HCEC 1CT (cell line): ENCODE results near the gene GPRC5C.
"Not testable (repeated sequence)": the region's sequence is repeated elsewhere in the genome, so short reads cannot be mapped to it uniquely, and the experiment has no call there.

Experiments used
- DNase-seq: peaks from one replicate; pipeline ENCODE4 v3.0.0-alpha.2; 2017

Gene GPRC5C, protein sequence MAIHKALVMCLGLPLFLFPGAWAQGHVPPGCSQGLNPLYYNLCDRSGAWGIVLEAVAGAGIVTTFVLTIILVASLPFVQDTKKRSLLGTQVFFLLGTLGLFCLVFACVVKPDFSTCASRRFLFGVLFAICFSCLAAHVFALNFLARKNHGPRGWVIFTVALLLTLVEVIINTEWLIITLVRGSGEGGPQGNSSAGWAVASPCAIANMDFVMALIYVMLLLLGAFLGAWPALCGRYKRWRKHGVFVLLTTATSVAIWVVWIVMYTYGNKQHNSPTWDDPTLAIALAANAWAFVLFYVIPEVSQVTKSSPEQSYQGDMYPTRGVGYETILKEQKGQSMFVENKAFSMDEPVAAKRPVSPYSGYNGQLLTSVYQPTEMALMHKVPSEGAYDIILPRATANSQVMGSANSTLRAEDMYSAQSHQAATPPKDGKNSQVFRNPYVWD

GRCh38 chr17:74431568-74432423 is at the start of gene GPRC5C:
Gene GPRC5C (plus strand): TSS chr17:74432088. CDS start chr17:74439777, 7,689 bp downstream.
- DNase-seq, result no peak

DNA sequence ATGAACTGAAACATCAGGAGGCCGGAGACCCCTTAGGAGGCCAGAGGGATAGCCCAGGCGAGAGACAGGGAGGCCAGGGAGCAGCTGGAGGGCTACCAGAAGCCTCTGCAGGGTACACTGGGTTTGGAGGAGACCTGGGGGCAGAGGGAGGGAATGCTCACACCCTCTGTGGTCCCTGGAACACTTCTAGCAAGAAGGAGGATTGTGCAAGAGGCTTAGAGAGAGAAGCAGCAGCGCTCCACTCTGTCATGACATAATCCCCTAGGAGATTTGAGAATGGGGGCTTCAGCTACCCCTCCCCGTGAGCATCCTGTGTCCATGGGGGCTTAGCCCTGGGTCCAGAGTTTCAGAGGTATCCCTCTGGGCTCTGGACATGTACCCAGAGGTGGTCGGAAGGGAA is 48.7 kb upstream of the GPRC5C start:
- no peak for DNase-seq

DNA sequence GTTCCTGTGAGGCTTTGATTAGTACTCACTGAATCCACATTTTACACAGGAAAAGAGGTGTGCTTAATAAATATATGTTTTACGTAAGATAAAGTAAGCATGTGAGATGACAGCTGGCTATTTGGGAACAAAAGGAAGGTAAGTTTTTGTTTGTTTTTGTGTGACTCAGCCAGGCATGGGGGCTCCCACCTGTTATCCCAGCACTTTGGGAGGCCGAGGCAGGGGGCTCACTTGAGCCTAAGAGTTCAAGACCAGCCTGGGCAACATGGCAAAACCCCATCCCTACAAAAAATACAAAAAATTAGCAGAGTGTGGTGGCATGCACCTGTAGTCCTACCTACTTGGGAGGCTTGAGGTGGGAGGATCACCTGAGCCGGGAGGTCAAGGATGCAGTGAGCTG is 46.7 kb upstream of the GPRC5C start:
- no peak for DNase-seq

DNA sequence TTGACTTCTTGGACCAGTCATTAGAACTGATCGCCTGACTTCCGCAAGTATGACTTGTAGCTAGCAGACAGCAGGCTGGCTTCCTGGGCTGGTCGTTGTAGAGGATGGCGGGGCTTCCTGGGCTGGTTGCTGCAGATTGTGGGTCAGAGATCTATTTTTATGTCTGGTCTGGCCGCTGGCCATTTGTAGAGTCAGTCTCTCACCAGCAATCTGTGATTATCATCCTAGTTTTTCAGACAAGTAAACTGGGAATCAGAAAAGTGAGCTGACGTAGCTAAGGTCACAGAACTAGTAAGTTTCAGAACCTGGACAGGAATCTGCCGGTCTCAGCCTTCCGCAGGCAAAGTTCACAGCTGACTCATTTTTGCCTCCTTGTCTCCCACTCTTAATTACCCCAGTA is 45.5 kb upstream of the GPRC5C start:
- DNase-seq, result no peak

- no peak for DNase-seq
These were observed 44.3 kb upstream of the GPRC5C start for GRCh38 chr17:74387365-74388218.

GRCh38 chr17:74389084-74389753 is 42.7 kb upstream of the GPRC5C start:
- no peak for DNase-seq

- DNase-seq, result no peak
These were observed 41.8 kb upstream of the GPRC5C start for GRCh38 chr17:74389937-74390679.

GRCh38 chr17:74390680-74391653 is 40.9 kb upstream of the GPRC5C start:
- DNase-seq, result no peak

DNA sequence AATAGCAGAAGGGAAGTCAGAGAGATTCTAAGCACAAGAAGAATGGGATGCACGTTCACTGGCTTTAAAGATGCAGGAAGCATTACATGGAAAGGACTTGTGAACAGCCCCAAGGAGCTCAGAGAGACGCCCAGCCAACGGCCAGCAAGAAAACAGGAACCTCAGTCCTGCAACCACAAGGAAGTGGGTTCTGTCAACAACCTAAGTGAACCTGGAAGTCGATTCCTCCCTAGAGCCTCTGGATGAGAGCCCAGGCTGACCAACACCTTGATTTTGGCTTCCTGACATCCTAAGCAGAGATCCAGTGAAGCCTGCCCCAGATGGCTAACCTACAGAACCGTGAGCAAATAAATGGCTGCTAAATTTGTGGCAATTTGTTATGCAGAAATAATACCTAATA is 40.1 kb upstream of the GPRC5C start:
- DNase-seq, result no peak

DNA sequence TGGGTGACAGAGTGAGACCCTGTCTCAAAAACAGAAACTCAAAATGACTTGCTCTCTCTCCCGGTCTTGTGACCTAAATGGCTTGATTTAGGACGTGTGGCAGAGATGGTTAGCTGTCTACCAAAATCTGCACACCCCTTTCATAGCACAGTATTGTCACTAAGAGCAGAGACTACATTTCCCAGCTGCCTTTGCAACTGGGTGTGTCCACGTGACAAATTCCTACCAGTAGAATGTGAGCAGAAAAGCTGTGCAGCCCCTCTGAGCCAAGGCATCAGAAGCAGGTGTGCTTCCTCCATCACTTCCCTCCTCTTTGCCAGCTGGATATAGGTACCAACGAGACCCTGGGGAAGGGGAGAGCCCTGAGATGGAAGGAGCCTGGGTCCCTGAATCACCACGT is 39.0 kb upstream of the GPRC5C start:
- DNase-seq, result no peak

DNA sequence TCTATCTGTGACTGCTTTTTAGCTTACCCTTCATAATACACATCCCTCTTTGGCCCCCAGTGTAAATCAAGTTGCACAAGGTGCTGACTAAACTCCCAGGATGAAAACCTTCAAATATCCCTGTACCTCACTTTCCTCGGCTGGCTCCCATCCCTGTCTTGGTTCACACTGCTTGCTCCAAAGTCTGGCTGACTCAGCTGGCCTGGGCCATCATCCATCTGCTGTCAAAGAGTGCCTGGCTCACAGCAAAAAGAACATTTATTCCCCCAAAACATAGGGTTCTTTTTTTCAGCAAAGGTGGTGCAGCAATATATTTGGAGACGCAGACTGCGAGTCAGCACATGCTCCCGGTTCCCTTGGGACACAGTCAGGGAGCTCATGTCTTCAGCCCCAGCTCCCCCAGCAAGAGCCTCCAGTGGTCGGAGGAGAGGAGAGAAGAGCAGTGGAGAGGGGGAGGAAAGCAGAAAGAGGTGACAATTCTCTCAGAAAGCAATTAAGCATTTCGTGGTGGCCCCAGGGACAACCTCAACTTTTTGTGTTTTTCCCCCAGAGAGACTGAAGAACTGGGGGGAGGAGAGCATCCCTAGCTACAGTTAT is 38.4 kb upstream of the GPRC5C start:
- no peak for DNase-seq

GRCh38 chr17:74394275-74394950 is 37.5 kb upstream of the GPRC5C start:
- no peak for DNase-seq

GRCh38 chr17:74394977-74395376 is 36.9 kb upstream of the GPRC5C start:
- DNase-seq, result no peak

GRCh38 chr17:74396567-74396966 is 35.3 kb upstream of the GPRC5C start:
- no peak for DNase-seq

- no peak for DNase-seq
These were observed 29.8 kb upstream of the GPRC5C start for GRCh38 chr17:74402048-74402447.

GRCh38 chr17:74403512-74404137 is 28.3 kb upstream of the GPRC5C start:
- DNase-seq, result no peak

DNA sequence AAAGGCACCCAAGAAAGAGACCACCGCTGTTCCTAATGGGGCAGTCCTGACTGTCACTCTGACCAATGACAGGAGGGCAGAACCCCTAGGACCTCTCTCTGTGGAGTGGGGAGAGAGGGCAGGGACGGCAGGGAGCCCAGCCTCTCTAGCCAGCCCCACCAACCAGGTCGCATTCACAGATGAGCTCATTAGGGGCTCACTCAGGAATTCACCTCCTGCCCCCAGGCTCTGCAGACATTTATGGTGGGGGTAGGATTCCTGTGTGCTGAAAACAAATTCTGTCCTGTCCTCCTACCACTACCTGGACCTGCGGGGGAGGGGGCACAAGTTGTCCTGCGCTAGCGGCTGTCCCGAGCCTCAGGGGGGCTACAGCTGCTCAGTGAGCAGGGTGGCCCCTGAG is 27.7 kb upstream of the GPRC5C start:
- no peak for DNase-seq

- no peak for DNase-seq
These were observed 27.1 kb upstream of the GPRC5C start for GRCh38 chr17:74404789-74405188.

GRCh38 chr17:74405311-74405710 is 26.6 kb upstream of the GPRC5C start:
- not testable (repeated sequence) for DNase-seq
